Left lung (tissue), 10 donors: ENCODE measurements around the gene TXNDC2. TPM values are rescaled to one million over a fixed set of nuclear protein-coding genes. Genes with fewer than 3 reads are reported as not detected.

ENCODE experiments used
- ATAC-seq: fragments of 200-7000 bp; cut with Tn5 transposase; one replicate; pipeline ENCODE4 v1.9.1; 2020; ENCODE audit warnings: moderate library complexity
- DNase-seq, 4 donors: peaks; one replicate each; pipeline ENCODE4 v3.0.0-alpha.2; 2013 to 2020
- H3K27ac ChIP-seq, 2 donors: fragments of 200-600 bp; sonication (generic) in 1 of 2; one replicate each; pipeline versions ENCODE4 v1.5.0 to v1.8.0; 2020 to 2021
- H3K27me3 ChIP-seq, 2 donors: fragments of 200-600 bp; sonication (generic) in 1 of 2; one replicate each; pipeline versions ENCODE4 v1.5.0 to v1.8.0; 2020 to 2021
- H3K36me3 ChIP-seq, 2 donors: fragments of 200-600 bp; sonication (generic) in 1 of 2; one replicate each; pipeline versions ENCODE4 v1.5.0 to v1.8.0; 2020 to 2021
- H3K4me1 ChIP-seq, 2 donors: fragments of 200-600 bp; one replicate each; pipeline ENCODE4 v1.8.0; 2021
- H3K4me3 ChIP-seq, 2 donors: fragments of 200-600 bp; sonication (generic) in 1 of 2; one replicate each; pipeline versions ENCODE4 v1.5.0 to v1.8.0; 2020 to 2021; ENCODE audit warnings: mild to moderate bottlenecking in 1 of 2
- H3K9me3 ChIP-seq, 2 donors: fragments of 200-600 bp; sonication (generic) in 1 of 2; one replicate each; pipeline versions ENCODE4 v1.5.0 to v1.8.0; 2020 to 2021
- CTCF ChIP-seq, 2 donors: fragments of 200-600 bp; sonication (generic) in 1 of 2; IDR thresholded peaks; one replicate each; pipeline versions ENCODE4 v1.5.0 to v1.8.0; 2021; ENCODE audit warnings: antibody characterized with exemption in 2 of 2
- intact Hi-C, 2 donors: fragments of 100-400 bp; cut with DNase I; formaldehyde crosslinking; loops; one replicate each; pipeline versions ENCODE4 v1.11.2 to v1.14.2; 2022
- polyA plus RNA-seq, 6 donors: library from polyadenylated mRNA; unstranded; fragments of 120-200 nt; gene quantifications; one replicate each; pipeline ENCODE4 v1.2.1, GENCODE V29; 2013; ENCODE audit not compliant: insufficient read length in 6 of 6
- total RNA-seq, 2 donors: library from RNA; stranded (reverse); fragmentation: NEBNext Ultra II Directional; extraction: Animal tissue kit (Norgen Biotek cat#: 25700); gene quantifications; one replicate each; pipeline ENCODE4 v1.2.1, GENCODE V29; 2021
- donor health status: DM: no; HTN: yes; CAD: no.
- donor health status: DM: no; HTN: no; CAD: no.

TXNDC2 gene
- total and polyA plus RNA-seq, 8 donors = 0.08 to 0.36 (median 0.18) TPM; not detected in 1

- Histone ChIP-seq H3K4me1 (peaks cover 10 to 31% of the 10 kb centered on the region in 2 donors), H3K4me3 (no peak overlapping the region), H3K27me3 (no peaks in the 10 kb centered on the region), H3K9me3 (no peaks in the 10 kb centered on the region), H3K27ac (no peak overlapping the region), H3K36me3 (peaks cover 0 to 34% of the 10 kb centered on the region in 2 donors)
- ATAC-seq (no peak), DNase-seq (no peak)
- TF ChIP-seq CTCF (IDR thresholded peaks at IDR 0.05) = no peak
- intact Hi-C loops = no loop called here
Measured at GRCh38 chr18:9859232-9859631, 26.5 kb upstream of the TXNDC2 start.

DNA sequence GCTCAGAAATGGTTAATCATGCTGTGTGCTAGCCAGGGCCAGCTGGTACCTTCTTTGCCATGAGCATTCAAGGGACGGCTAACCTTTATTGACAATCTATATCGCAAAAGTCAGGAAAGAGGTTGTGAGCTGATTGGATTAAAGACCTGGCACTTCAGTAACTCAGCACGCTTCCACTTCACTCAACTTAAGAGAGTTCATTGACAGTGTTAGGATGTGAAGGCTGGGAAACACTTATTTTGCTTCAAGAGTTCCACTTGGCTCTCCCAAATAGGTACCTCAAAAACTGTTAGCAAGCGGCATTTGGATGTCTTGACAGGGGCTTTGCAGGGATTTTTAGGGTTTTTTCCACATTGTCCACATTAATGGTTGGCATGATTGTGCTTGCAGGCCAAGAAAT, 25.1 kb upstream of the TXNDC2 start:
- ATAC-seq (peak; percentile 76), DNase-seq (no peak)
- intact Hi-C loops = no loop called here
- TF ChIP-seq CTCF (IDR thresholded peaks at IDR 0.05) = no peak
- H3K36me3 ChIP-seq = peaks cover 0 to 34% of the 10 kb centered on the region in 2 donors
- H3K27me3 ChIP-seq = no peaks in the 10 kb centered on the region
- H3K27ac ChIP-seq = no peak overlapping the region
- no peak overlapping the region for H3K4me3 ChIP-seq
- H3K4me1 ChIP-seq = peaks cover 0 to 17% of the 10 kb centered on the region in 2 donors
- H3K9me3 ChIP-seq = peaks cover 0 to 6% of the 10 kb centered on the region in 2 donors

GRCh38 chr18:9861157-9861556, 24.6 kb upstream of the TXNDC2 start:
- intact Hi-C loops = no loop called here

DNA sequence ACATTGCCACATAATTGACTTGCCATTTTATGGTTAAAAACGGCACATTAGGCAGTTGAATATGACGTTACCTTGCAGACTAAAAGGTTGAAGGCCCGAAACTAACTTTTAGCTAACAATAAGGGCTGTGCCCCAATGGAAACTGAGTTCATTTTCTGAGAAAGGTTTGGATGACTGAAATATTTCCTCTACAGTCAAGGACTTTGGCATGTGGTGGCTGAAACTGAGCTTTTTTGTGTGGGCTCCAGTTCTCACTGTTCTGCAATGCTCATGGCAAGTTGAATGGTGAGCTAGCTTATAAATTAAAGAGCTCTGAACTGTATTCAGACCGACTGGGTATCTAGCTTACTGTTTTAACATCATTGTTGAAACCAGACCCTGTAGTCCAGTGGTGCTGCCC, 23.8 kb upstream of the TXNDC2 start:
- Histone ChIP-seq H3K9me3 (peaks cover 0 to 10% of the 10 kb centered on the region in 2 donors), H3K27ac (peak overlapping the region in 1 of 2 donors; percentile 0), H3K36me3 (peaks cover 0 to 34% of the 10 kb centered on the region in 2 donors), H3K4me3 (no peak overlapping the region), H3K4me1 (peaks cover 0 to 5% of the 10 kb centered on the region in 2 donors), H3K27me3 (no peaks in the 10 kb centered on the region)
- no peak for TF ChIP-seq CTCF (IDR thresholded peaks at IDR 0.05)
- ATAC-seq (no peak), DNase-seq (no peak)
- intact Hi-C loops = no loop called here

More at GRCh38 chr18:9861157-9861556, 24.6 kb upstream of the TXNDC2 start:
- ATAC-seq = no peak
- Histone ChIP-seq H3K4me3 (no peak overlapping the region), H3K27ac (no peak overlapping the region), H3K4me1 (peaks cover 0 to 12% of the 10 kb centered on the region in 2 donors), H3K9me3 (peaks cover 0 to 9% of the 10 kb centered on the region in 2 donors), H3K36me3 (peaks cover 0 to 34% of the 10 kb centered on the region in 2 donors), H3K27me3 (no peaks in the 10 kb centered on the region)
- no peak for DNase-seq
- no peak for TF ChIP-seq CTCF (IDR thresholded peaks at IDR 0.05)

DNA sequence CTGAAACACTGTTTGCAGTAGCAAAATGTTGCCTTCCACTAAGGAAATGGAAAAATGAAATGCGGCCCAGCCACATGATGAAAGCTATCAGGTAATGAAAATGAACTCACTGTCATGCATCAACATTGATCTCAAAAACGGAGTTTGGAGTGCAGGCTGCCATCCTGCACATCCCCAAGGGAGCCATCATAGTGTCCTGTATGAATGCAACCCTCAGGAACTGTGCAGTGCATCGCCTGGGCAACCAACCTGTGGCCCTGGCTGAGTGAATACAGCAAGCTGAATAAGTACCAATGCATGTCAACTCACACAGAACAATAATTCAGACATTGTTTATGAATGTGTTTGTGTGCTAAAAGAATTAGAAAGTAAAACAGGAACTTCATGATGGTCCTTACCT, 23.1 kb upstream of the TXNDC2 start:
- Histone ChIP-seq H3K4me3 (no peak overlapping the region), H3K4me1 (no peaks in the 10 kb centered on the region), H3K27me3 (no peaks in the 10 kb centered on the region), H3K9me3 (peaks cover 0 to 10% of the 10 kb centered on the region in 2 donors), H3K36me3 (peaks cover 0 to 34% of the 10 kb centered on the region in 2 donors), H3K27ac (no peak overlapping the region)
- ATAC-seq (no peak), DNase-seq (no peak)
- TF ChIP-seq CTCF (IDR thresholded peaks at IDR 0.05) = no peak
- intact Hi-C loops = no loop called here
